Pons (tissue), 1 donor: Measurements from ENCODE around the gene ERCC6L2.

ENCODE experiments used
- DNase-seq: peaks from one replicate; pipeline ENCODE4 v3.0.0-alpha.2; 2016; ENCODE audit warnings: low spot score

Gene ERCC6L2, protein sequence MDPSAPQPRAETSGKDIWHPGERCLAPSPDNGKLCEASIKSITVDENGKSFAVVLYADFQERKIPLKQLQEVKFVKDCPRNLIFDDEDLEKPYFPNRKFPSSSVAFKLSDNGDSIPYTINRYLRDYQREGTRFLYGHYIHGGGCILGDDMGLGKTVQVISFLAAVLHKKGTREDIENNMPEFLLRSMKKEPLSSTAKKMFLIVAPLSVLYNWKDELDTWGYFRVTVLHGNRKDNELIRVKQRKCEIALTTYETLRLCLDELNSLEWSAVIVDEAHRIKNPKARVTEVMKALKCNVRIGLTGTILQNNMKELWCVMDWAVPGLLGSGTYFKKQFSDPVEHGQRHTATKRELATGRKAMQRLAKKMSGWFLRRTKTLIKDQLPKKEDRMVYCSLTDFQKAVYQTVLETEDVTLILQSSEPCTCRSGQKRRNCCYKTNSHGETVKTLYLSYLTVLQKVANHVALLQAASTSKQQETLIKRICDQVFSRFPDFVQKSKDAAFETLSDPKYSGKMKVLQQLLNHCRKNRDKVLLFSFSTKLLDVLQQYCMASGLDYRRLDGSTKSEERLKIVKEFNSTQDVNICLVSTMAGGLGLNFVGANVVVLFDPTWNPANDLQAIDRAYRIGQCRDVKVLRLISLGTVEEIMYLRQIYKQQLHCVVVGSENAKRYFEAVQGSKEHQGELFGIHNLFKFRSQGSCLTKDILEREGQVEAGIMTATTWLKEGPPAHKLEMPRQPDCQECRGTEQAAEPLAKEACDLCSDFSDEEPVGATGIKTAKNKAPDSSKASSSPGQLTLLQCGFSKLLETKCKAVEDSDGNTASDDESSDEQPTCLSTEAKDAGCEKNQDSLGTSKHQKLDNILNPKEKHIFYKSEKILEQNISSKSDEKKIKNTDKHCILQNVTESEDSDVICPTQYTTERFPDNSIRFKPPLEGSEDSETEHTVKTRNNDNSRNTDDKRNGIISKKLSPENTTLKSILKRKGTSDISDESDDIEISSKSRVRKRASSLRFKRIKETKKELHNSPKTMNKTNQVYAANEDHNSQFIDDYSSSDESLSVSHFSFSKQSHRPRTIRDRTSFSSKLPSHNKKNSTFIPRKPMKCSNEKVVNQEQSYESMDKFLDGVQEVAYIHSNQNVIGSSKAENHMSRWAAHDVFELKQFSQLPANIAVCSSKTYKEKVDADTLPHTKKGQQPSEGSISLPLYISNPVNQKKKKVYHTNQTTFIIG (N-terminal part only)

DNA sequence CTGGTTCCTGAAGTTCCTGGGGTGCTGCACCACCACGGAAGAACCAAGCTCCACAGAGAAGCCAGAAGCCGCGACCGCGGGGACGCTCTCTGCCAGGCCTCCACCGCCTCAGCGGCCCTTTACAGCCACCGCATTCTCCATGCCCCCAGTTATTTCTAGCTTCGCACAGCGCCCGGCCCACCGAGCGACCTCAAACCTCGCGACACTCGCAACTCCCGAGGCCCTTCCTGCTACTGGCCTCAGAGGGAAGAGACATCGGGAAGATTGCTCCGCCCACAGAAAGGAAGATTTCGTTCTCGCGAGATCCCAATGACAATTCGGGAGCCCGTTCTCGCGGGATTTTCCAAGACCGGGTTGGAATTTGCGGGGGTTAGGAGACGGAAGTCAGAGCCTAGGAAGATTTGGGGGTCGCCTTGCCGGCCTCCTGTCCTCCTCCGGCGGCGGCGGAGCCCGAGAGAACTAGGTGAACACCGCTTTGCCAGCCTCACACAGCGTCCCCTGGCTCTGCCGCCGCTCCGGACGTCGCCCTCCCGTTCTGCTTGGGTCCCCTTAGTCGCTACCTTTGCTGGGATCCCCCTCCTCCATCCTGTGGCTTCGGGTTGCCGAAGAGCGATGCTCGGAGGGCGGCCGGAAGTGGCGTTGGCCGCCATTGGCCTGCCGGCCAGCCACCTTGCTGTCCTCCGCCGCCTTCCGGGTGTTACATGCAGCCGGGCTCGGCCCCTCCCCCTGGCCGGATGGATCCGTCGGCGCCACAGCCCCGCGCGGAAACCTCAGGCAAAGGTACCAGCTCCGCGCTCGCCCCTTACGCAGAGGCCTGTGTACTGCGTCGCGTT lies at the start of gene ERCC6L2:
TSS of gene ERCC6L2 (plus strand) at position 387 of the 833 bp plus-strand sequence. CDS start at position 735, 348 bp downstream.
- peak; percentile 96 for DNase-seq

DNA sequence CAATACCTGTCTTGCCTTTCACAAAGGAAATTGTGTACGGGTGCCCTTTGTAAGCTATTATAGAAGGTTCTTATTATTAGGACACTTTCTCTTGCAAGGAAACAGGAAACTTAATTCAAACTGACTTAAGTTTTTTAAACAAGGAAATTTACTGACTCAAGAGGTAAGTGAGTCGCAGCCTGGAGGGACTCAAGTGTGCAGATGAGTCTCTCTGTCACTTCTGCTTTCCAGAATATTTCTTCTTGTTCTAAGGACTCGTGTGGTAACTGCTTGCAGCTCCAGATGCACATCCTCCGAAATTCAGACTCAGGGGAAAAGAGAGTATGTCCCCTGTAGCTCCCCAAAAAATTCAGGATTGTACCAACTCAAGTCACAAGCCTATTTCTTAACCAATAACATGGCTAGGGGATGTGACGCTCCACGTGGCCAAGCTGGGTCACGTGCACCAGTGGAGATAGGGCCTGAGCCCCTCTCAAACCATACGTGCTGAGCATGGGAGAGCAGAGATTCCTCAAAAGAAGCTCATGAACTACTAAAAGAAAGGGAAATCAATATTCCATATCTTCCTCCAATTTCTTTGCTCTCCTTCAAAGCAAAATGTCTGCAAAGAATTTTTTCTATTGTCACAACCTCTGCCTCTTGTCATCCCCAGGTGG lies 49.2 kb upstream of the ERCC6L2 start:
- DNase-seq: no peak

DNA sequence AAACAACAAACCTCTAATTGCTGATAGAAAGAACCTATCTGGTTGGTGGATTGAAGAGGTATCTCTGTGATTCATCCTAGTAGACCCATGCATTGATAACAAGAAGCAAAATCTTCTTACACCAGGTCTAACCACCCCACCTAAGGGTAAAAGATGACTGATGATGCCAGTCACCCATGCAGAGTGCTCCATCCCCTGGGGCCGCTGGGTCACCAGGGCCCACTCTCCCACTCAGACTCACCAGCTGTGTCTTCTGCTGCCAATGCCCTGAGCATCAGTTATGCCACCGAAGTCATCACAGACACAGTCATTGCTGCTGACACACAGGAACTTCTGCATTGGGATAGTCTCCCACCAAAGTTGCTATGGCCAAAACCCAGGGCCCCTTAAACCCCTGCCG lies 44.7 kb upstream of the ERCC6L2 start:
- DNase-seq: no peak

DNA sequence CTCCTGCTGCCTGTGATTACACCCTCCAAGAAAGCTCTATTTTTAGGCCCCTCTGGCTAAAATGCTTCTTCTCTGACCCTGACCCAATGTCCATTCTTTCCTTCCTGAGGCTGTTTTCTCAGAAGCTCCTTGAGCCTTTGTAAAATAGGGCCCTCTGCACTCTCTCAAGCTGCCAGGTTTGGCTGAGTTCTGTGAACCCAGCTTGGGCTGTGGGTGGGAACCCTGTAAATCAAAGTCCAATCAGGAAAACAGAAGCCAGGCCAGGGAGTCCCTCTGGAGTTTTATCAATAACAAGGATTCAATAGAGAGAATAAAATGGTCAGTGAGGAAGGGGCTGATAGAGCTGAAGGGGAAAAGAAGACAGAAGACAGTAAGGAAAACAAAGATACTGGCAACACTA lies 43.7 kb upstream of the ERCC6L2 start:
- DNase-seq: no peak

DNA sequence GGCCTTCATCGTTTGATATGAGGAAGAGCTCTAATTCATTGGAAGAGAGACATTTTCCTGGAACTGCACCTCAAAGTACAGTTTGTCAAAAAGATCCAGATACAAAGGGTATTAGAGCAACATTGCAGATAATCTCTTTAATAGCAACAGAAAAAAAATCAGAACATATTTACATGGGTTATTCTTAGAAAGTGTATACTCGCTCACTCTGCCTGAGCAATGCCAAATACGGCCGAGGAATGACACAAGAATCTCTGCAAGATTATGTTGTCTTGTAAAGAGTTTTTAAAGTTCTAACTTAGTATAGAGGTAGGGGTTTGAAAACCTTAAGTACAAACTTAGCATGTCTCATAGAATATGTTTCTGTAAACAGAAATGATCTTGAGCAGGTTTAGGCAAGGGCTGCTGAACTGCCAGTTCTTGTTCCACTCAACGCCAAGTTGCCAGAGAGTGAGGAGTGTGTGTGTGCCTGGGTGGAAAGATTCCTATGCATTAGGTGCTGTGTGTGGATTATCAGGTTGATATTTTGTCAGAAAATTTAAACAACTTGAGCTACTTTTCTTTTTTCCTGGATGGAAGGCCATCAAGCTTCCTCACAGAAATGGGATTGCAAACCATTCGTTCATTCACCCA lies 41.8 kb upstream of the ERCC6L2 start:
- DNase-seq: no peak

DNA sequence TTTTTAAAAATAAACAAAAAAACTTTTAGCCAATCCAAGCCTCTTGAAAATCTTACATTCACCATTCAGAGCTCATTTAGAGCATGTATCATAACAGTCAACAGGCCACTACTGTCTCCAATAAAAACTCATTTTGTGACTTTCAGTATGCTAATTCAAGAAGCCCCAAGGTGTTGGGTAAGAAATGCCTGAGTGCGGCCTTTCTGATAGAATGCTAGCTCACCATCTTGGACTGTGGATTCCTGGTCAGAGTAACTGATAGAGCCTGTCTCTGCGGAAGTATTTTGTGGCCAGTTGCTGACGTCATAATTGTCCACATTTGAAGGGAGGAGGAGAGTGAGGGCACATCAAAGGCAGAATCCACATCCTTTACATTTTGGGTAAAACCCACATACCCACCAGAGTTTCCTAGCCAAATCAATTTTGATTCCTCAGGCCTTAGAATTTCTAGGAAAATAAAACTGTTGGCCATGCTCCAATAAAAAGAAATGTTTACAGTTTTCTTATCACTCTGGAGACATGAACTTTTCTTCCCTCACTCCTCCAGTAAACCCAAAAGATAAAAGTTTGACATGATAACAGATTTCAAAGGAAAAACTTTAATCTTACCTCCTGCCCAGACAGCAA lies 41.1 kb upstream of the ERCC6L2 start:
- no peak for DNase-seq

DNA sequence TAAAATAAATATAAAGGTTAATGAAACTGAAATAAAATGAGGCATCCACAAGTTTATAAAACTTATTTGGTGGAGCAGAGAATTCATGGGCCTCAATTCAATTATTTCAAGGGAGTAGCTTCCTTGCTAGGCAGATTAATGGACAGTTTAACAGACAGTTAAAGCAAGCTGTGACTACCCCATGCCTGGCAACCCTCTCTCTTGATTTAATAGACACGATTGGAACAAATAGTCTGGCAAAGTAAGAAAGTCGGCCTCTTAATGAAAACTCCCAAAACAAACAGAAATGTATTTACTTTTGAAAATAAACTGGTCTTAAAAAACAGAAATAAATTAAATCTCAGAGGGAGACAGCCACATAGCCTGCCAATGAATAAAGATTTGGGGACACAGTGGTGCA lies 40.1 kb upstream of the ERCC6L2 start:
- DNase-seq: no peak

DNA sequence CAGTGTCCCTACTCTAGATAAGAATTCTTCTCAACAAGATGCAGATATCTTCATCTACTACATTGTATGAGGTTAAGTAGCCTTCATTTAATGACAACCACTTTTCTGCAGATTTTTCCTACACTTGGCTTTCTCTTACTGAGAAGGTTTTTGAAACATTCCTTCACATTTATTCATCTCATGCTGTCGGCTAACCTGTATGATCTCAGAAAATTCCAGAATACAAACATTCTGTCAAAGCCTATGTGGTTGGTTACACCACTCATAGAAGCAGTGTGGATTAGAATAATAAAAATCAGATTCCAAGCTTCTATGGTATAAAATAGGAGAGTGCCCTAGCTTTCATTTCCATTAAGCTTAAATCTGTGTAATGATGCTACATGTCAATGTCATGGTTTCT lies 39.4 kb upstream of the ERCC6L2 start:
- DNase-seq: no peak

DNA sequence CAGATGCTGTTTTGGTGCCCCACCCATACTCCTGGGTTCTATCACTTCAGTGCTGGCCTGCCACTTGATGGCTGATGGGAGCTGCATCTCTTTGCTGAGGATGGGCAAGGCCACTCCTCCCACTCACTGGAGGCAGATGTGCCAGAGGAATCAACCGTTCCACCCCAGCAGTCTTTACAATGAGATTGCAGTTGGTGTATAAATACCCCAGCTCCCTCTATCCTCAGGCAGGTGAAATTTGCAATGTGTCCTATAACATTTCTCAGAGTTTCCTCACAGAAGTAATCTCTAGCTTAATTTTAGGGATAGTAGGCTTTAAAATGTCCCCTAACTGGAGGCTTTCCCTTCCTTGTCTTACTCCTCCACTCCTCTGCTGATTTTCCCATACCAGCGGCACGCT lies 36.5 kb upstream of the ERCC6L2 start:
- no peak for DNase-seq

DNA sequence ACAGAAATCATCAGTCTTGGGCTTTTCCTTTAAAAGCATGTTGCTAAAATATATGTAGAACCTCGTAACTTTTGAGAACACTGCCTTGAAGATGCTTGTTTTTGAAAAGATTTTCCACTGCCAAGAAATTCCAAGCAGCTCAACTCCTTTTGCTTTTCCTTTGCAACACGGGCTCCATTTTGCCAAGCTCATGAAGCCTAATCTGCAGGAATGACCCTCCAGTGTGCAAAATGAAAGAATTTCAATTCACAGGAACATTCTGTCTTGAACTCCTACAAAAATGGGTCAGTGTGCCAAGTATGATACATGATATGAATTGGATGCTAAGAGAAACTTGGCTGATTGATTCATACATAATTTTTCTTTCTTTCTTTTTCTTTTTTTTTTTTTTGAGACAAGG lies 35.4 kb upstream of the ERCC6L2 start:
- DNase-seq: no peak

DNA sequence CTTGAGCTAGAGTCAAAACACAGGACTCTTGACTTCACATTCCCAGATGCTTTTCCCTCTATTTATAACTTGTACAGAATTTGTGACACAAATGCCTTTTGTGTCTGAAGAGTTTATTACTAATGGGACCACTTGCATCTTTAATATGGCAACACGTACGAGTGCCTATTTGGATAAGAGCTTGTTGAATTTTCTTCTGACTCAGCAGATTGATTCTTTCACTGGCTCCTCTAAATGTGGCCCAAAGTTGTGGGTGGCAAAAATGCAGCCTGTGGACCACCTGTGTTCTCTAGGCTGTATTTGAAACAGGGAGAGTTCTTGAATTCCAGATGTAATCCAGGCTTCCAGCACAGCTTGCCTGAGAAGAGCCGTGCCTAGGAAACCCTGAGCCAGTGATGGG lies 34.1 kb upstream of the ERCC6L2 start:
- DNase-seq: no peak

DNA sequence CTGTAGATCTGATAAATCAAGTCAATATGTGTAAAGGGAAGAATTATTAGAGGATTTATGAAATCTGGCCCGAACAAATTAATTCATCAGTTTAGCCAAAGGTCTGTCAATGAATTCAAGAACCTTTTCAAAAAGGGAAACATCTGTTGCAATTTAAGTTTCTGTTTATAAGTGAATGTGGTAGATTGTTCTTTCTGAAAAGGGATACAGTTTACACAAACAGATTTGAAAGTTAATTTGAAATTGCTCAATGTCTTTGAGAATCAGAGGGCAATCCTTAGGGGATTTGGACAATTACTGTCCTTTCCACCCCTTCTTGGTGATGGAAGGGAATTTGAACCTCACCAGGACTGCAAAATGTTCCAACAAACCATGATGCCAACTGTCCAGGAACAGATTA lies 29.7 kb upstream of the ERCC6L2 start:
- no peak for DNase-seq

DNA sequence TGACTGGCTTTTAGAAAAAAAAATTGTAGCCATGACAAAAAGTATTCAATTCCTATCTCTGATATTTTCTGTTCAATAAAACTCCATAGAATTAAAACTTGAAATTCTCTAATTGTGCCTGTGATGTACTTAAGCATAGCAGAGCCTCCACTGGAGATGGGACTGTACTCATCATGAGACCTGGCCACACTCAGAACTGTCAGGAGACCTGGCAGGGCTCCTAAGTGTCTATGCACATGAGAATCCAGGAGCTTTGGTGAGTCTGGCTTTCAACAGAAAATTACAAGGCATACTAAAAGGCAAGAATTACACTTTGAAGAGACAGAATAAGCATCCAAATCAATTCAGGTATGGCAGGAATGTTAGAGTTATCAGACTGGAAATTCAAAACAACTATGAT lies 26.7 kb upstream of the ERCC6L2 start:
- DNase-seq: no peak

DNA sequence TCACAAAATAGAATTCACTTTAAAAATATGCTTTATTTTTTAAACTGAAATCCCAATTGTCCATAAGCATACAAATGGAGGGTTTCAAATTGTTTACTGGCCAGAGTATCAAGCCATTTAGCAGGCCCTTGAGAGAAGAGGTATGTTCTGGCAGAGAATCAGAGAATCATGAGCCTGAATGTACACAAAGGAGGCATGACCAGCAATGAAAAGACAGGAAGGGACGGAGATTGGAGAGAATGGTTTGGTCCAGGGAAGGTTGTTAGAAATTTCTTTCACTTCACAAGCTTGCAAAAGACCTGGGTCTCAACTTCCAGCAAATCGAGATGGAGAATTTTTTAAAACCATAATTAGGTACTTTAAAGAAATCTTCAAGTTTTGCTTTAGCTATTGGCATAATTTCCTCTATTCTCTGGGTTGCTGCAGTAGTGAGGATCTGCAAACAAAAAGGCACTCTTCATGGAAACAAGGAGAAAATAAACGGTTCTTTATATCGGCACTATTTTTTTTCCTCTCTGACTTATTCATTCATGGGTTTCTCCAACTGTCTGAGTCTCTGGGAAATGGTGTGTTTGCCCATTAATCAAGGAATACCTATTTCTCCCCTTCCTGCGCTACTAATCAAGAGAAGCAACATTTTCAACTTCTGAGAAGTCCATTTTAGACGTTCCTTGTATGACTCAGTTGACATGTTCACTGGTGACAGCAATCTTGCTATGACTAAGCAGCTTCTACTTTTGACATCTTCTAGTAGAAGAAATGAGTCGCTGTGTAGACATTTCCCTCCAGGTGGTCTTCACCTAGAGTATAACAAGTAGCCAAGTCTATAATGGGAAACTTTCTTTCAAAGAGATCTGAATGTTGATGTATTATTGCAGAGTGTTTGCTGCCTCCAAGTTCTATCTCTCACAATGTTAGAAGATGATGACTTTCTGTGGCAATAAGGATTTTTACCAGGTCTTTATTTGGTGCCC lies 23.1 kb upstream of the ERCC6L2 start:
- DNase-seq: peak; percentile 86

DNA sequence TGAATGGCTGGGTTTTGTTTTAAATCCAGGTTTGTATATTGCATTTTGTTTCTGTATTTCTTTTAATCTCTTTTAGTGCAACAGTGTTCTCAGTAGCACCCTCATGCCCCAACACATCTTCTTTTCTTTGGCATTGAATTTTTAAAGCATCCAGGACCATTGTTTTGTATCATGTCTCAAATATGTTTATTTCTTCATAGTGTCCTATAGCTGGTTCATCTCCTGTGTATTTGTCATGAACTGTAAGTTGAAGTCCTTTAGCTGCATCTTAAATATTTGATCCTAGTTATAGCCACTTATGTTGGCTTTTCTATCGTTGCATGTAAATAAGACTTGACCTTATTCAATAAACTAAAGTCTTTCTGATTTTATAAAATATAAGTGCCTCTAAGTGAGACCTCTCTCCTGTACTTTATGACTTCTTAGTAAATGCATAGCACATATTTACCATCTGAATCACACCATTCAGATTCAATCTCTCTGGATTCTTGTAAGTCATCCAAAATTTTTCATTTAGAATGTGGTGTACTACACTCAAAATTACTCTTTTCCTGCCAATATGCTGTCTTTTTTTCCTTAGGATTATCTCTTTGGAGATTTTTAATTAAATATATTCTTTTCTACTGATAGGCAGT lies 21.0 kb upstream of the ERCC6L2 start:
- no peak for DNase-seq

DNA sequence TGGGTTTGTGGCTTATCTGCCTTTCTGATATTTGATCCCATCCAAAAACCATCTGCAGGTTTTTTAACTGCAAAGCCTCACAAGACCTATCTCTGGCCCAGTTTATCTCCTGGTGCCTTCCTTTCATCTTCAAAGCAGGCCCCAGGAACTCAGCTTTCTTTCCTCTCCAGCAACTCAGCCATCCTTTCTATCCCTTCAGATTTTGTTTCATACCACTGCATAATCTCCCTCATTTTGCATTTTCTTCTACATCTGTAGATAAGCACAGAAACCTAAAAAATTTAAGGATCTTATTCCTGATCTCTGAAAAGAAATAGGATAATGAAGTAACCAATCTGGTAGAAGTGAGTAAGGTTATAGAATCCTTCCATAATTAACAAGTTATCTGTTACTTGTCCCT lies 19.5 kb upstream of the ERCC6L2 start:
- no peak for DNase-seq

DNA sequence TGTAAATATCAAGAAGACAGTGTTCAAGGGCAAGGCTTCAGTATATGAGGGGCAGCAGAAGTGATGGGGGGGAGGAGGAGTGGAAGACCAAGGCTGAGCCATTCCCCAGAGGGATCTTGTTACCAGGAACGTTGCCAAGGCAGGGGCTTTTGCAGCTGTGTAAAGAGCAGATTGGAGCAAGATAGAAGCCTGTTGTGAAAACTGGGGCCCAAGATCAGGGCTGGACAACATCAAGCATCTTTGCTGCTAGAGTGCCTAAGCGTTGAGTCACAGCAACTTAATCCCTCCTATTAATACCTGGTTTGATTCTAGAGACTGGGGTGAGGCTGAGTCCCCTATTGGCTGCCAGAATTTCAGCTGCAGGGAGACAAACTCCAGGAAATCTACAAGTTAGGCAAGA lies 18.4 kb upstream of the ERCC6L2 start:
- DNase-seq: no peak

DNA sequence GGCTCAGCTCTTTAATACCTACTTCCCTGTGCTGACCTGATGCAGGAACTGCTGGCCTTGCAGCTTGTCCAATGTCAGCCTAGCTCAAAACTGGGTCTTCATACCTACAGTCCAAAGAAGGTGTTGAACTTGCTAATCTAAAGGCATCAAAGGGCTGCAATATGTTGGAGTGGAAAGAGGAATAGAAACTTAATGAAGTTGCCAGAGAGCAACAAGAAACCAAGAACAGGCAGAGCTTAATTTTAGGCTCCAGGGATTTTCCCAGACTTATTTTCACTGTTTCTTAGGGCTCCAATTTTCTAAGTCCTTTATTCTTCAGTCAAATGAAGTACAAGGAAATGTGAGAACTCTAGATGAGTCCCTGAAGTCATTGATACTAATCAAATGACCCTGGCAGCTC lies 17.6 kb upstream of the ERCC6L2 start:
- DNase-seq: no peak
